Ramos (cell line): ENCODE data around the gene WASL.

Source experiments
- in situ Hi-C: fragments of 300-500 bp; cut with MboI; formaldehyde crosslinking; loops from one replicate; pipeline ENCODE4 v1.14.3; 2022; ENCODE audit warnings: low sequenced_read_pairs; ENCODE audit not compliant: unreplicated experiment

Gene WASL

DNA sequence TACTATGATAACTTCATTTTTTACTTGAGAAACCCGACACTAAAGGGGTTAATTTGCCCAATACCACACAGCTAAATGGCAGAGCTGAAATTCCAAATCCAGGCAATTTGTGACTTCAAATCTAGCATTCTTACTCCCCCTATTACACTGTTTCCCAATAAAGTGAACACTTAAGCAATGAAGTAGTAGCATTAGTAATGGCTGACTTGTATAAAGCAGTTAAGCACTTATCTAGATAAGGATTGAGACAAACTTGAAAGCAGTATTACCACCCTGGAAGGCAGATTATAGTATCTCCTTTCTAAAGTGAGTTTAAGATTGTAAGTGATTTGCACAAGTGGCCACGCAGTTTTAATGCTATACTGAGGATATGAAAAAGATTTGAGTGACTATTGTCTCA lies 39.3 kb downstream of the WASL start:
- in situ Hi-C loops: no loop called here

DNA sequence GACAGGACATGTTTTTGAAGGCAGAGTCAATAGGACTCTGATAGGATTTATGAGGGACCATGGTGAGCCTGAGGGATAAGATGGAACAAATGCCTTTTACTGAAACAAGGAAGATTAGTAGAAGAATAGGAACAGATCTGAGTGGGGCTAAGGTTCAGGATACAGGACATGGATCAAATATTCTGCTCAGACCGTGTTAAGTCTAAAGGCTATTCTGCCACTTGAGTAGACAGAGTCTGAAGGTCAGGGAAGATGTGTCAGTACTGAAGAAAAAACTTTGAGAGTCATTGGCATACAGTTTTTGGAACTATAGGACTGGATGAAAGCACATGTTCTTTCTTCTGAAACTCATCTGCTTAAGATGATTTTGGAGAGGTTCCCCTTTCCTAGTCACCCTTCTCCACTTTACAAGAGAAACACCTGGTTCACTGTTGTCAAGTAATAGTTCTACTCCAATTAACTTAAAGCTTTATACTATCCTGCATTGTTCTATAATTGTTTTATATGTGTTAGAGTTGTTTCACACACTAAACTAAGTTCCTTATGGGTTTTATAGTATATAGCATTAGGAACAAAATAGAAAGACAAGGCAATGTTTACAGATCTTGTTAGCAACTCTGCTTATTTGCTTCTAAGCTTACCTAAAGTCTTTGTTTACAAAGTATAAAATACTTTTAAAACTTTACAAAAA lies 43.4 kb downstream of the WASL start:
- in situ Hi-C loops: no loop called here

GRCh38 chr7:123695944-123696677 lies 52.7 kb downstream of the WASL start:
- in situ Hi-C loops: no loop called here

- in situ Hi-C loops: no loop called here
Observed at GRCh38 chr7:123692471-123692877, 56.3 kb downstream of the WASL start.

GRCh38 chr7:123690550-123690949 lies 58.3 kb downstream of the WASL start:
- in situ Hi-C loops: no loop called here

- in situ Hi-C loops: no loop called here
Observed at GRCh38 chr7:123689250-123689649, 59.6 kb downstream of the WASL start.

DNA sequence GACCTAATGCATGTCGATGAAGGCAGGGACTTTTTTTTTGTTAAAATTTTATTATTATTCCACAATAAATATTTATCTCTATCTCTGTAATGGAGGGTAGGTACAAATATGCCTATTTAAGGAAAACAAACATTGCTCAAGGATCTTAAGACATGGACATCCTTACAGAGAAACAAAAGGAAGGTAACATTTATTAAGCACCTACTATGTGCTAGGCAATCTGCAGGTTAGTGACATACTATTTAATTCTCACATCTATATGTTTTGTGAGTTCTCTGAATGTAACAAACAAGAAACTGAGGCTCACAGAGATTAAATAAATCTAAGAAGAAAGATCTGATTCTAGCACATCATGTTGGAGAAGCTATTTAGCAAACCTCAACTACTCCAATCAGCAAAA lies 61.1 kb downstream of the WASL start:
- in situ Hi-C loops: no loop called here

DNA sequence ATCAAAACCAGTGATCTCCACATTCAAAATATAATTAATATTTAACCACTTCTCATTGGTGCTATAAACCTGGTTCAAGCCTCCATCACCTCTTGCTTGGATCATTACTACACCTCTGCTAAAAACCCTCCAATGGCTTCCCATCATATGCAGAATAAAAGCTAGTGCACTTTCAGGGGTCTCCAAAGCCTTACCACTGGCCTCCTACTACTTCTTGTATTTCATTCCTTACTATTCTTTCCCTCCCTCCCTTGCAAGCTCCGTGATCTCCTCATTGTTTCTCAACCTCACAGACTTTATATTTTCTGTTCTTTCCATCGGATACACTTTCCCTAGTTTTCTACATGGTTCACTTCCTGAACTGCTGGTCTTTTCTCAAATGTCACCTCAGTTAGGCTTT lies 61.6 kb downstream of the WASL start:
- in situ Hi-C loops: no loop called here

DNA sequence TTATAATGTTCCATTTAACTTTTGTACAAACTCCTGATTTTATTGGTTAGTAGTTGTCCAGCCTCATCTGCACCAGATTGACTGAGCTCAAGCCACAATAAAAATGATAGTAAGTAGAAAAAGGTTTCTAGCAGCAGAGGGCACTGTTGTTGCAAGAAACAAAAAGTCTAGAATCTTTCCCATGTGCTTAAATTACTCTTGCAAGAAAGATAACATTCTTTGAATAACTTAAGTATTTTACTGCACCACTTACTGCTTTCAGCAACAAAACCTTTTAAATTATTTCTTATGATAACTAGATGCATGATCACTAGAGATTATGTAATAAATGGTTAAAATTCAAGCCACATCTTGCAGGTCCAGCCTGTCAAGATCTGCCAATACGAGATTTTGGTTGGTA lies 66.1 kb downstream of the WASL start:
- in situ Hi-C loops: no loop called here

GRCh38 chr7:123681561-123681960 lies 67.2 kb downstream of the WASL start:
- in situ Hi-C loops: no loop called here

DNA sequence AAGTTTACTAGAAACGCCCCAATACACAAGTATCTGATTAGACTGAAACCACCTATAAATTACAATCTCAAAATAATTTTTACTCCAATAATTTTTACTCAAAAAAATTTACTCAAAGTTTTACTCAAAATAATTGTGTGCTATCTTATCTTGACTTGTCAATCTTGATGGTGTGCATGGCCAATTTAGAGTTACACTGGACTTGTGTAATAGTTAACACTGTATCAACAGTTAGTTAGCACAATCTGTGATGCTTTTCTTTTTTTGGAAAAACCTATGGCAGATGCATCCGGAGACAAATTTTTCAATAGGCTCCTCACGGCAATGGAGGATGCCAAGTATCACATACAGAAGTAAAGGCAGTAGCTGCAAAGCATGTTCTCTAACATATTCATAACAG lies 68.2 kb downstream of the WASL start:
- in situ Hi-C loops: no loop called here

- in situ Hi-C loops: loop anchor here (10.0 kb wide), 1 partner anchor 185 kb away; no protein-coding TSS in a partner anchor
Observed at GRCh38 chr7:123679614-123680013, 69.2 kb downstream of the WASL start.

- in situ Hi-C loops: loop anchor here (10.0 kb wide), 1 partner anchor 188 kb away; no protein-coding TSS in a partner anchor
Observed at GRCh38 chr7:123677061-123677715, 71.6 kb downstream of the WASL start.

GRCh38 chr7:123675181-123675473 lies 73.7 kb downstream of the WASL start:
- in situ Hi-C loops: loop anchor here (10.0 kb wide), 1 partner anchor 190 kb away; no protein-coding TSS in a partner anchor

- in situ Hi-C loops: loop anchor here (10.0 kb wide), 1 partner anchor 190 kb away; no protein-coding TSS in a partner anchor
Observed at GRCh38 chr7:123674399-123675180, 74.2 kb downstream of the WASL start.

GRCh38 chr7:123673752-123674398 lies 74.9 kb downstream of the WASL start:
- in situ Hi-C loops: loop anchor here (10.0 kb wide), 1 partner anchor 191 kb away; no protein-coding TSS in a partner anchor

DNA sequence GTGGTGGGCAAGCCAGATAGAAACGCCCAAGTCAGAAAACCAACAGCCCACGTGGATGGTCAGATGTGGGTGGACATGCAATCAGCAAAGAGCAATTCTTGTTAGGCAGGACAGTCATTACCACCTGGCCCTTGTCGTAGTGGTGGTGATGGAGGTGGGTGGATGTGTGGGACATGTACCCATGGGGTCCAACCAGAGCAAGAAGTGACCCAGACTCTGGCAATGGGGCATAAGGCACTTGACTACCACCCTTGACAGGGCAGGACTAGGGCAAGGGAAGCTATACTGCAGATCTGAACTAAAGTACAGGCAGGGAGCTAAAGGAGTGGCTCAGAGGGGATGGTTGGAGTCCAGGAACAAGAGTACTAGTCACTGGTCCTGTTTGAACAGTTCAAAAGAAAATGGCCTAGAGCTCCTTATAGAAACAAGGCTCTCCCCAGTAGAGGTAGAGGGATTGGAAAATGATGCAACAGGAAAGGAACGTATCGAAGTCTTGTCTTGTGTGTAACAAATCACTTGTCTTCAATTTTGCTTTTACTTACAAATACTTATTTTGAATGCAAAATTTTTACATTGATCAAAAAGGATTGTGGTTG lies 75.6 kb downstream of the WASL start:
- in situ Hi-C loops: loop anchor here (10.0 kb wide), 1 partner anchor 192 kb away; no protein-coding TSS in a partner anchor

GRCh38 chr7:123669485-123669884 lies 79.3 kb downstream of the WASL start:
- in situ Hi-C loops: no loop called here

- in situ Hi-C loops: no loop called here
Observed at GRCh38 chr7:123666492-123666891, 82.3 kb downstream of the WASL start.

GRCh38 chr7:123665896-123666295 lies 82.9 kb downstream of the WASL start:
- in situ Hi-C loops: no loop called here
